T1000 (cell line): ENCODE results near the gene POU6F2.
"Not testable (repeated sequence)": the region's sequence is repeated elsewhere in the genome, so short reads cannot be mapped to it uniquely, and the experiment has no call there.

Experiments
- DNase-seq: peaks from one replicate; lab custom pipeline; 2025; ENCODE audit warnings: mixed read lengths; lab: John Stamatoyannopoulos, UW

POU6F2 gene

DNA sequence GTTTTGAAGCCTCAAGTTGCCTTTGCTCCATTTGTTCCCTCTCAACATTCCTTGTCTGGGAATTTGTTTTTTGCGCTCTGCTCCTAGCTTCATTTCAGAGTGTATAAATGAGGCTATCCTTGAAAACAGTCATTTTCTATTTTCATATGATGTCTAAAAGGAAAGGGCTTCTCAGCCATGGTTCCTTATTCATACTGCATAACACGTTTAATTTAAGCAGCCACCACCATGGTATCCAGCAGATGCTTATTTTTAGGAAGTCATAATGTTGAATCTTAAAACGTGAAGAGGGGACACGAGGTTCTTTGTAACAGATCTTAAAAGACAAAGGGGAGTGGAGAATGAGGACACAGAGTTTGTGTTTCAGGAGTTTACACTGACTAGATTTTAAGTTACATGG lies 14.5 kb downstream of the POU6F2 start:
- no peak for DNase-seq

DNA sequence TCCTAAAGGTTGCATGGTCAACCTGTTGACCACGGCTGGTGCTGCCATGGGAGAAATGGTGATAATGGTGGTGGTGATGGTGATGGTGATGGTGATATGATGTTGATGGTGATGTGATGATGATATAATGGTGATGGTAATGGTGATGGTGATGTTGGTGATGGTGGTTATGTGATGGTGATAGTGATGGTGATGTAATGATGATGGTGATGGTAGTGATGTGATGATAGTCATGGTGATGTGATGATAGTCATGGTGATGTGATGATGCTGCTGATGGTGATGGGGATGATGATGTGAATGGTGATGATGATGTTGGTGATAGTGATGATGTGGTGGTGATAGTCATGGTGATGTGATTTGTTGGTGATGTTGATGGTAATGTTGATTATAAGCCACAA lies 23.9 kb downstream of the POU6F2 start:
- DNase-seq, result no peak

DNA sequence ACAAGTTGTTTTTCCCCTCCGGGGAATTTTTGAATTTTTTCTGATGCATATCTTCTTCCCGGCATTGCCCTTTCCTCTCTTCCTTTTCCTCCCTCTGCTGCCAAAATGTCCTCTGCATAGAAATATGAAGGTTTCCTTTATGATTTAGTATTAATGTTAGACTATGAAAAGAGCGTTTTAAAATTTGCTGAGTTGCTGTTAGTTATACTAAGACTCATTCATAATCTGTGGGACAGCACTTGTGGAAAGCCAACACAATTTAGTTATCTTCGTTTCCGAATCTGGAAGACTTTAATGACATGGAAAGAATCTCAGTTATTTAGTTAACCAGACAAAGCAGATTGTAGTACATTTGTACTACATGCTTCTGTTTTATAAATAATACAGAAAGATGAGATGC lies 25.0 kb downstream of the POU6F2 start:
- no peak for DNase-seq

GRCh38 chr7:39005036-39005435 lies 27.3 kb downstream of the POU6F2 start:
- no peak for DNase-seq

DNA sequence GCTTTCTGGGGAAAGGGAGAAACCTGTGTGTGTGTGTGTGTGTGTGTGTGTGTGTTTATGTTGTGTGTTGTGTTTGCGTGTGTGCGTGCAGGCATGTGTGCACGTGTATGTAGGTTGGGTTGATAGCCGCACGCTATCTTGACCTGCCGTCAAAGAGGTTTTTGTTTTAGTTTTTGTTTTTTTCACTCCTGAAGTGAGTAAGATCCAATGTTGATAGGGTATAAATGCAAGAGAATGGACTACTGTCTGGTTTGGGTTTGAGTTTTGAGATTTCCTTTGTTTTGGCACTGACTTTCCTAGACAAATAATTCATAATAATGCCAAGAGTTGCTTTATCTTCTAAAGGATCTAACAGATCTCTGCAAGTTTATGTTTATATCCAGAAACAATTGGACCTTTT lies 27.8 kb downstream of the POU6F2 start:
- no peak for DNase-seq

DNA sequence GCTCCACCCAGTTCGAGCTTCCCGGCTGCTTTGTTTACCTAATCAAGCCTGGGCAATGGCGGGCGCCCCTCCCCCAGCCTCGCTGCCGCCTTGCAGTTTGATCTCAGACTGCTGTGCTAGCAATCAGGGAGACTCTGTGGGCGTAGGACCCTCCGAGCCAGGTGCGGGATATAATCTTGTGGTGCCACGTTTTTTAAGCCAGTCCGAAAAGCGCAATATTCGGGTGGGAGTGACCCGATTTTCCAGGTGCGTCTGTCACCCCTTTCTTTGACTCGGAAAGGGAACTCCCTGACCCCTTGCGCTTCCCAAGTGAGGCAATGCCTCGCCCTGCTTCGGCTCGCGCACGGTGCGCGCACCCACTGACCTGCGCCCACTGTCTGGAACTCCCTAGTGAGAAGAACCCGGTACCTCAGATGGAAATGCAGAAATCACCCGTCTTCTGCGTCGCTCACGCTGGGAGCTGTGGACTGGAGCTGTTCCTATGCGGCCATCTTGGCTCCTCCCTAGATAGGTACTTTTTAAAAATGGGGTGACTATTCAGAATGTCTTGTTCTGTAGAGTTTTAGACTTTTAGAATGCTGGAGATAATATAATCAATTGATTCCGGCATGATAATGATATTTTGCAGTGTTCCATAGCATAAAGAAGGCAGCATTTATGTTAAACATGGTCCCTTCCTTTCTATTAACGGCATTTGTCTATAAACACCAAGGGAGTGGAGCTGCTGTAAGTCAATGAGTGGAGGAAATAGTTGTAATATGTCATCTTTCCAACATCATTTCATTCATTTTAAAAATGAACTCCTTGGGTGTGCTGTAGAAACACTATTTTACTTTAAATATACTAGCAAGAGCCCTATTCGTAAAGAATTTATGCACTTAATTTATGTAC lies 35.6 kb downstream of the POU6F2 start:
- DNase-seq, result not testable (repeated sequence)

DNA sequence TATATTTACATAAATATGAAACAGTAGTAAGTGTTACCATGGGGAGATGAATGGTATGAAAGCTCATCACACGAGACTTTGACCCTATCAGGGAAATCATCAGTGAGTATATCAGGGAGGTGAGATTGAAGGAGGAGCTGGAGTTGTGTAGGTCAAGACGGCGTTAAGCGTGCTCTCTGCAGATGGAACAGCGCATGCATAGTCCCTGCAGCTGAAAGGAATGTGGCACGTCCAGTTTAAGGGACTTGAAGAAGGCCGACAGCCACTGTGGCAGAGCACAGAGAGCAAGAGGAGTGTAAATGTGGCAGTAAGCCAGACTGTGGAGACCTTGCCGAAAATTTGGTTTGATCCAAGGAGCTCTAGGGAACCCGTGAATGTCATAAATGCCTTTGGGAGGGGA lies 38.9 kb downstream of the POU6F2 start:
- DNase-seq, result no peak

GRCh38 chr7:39017369-39017915 lies 39.7 kb downstream of the POU6F2 start:
- no peak for DNase-seq

GRCh38 chr7:39022796-39023195 lies 45.1 kb downstream of the POU6F2 start:
- no peak for DNase-seq

- no peak for DNase-seq
Measured at GRCh38 chr7:39027491-39027890, 49.8 kb downstream of the POU6F2 start.

GRCh38 chr7:39033885-39034624 lies 56.3 kb downstream of the POU6F2 start:
- DNase-seq, result no peak

- no peak for DNase-seq
Measured at GRCh38 chr7:39035156-39035555, 57.4 kb downstream of the POU6F2 start.

- no peak for DNase-seq
Measured at GRCh38 chr7:39035903-39036302, 58.2 kb downstream of the POU6F2 start.

GRCh38 chr7:39042670-39043069 lies 65.0 kb downstream of the POU6F2 start:
- no peak for DNase-seq

DNA sequence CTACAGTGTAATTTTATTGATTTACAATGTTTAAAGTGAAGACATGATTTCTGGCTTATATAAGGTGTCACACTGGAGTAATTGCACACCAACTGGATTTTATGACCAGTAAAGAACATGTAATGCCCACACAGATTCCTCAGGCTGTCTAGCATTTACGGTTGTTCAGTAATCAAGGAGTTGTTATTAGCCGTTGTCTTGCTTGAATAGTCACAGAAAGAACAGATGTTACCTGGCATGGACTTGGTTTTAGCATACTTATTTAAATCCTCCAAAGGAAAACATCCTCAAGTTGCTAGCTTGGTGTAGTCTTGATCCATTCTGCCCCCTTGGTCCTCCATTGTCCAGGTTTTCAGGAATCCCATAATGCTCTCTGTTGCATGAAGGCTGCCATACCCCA lies 65.8 kb downstream of the POU6F2 start:
- DNase-seq, result no peak

- no peak for DNase-seq
Measured at GRCh38 chr7:39044489-39044888, 66.8 kb downstream of the POU6F2 start.

GRCh38 chr7:39045231-39045630 lies 67.5 kb downstream of the POU6F2 start:
- no peak for DNase-seq

GRCh38 chr7:39051279-39051678 lies 73.6 kb downstream of the POU6F2 start:
- DNase-seq, result no peak

GRCh38 chr7:39051707-39052106 lies 74.0 kb downstream of the POU6F2 start:
- no peak for DNase-seq

GRCh38 chr7:39054731-39055130 lies 77.0 kb downstream of the POU6F2 start:
- DNase-seq, result no peak

DNA sequence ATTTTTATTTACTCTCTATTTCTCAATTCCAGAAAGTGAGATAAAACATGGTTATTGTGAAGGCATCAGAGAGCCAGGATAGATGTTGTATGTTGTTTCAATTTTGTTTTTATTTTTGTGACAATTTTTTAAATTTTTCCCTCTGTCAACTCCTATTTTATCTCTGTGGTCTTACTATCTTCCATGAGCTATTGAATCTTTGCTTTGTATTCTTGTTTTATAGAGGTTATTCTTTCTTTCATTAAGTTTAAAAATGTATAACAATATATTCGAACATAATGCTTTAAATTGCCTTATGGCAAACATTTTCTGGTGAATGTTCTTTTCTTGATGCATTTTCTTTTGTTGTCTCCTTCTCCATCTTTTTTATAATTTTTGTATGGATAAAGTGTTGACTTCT lies 78.4 kb downstream of the POU6F2 start:
- DNase-seq, result no peak

DNA sequence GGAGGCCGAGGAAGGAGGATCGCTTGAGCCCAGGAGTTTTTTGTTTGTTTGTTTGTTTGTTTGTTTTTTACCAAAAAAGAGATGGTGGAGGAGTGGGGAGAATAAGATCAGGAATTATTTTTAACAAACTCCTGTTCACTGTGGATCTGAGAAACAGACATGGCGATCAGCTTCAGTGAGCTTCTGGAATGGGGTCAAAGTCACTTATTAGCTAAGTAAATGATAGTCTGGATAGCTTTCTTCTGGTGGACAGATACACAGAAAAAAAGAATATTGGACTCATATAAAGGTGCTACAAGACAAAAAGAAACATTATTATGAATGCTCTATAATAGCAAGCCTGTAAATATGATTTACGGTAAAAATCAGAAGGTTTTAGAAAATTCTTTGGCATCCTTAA lies 85.1 kb downstream of the POU6F2 start:
- no peak for DNase-seq

- no peak for DNase-seq
Measured at GRCh38 chr7:39069031-39069430, 91.3 kb downstream of the POU6F2 start.
